Loucy (cell line): ENCODE measurements around the gene ACADVL.

Experiments used
- H2AFZ ChIP-seq: fragments of 200-600 bp; sonication (generic); 2 replicates; pipeline ENCODE4 v1.6.0; 2016; ENCODE audit warnings: antibody characterized with exemption, mild to moderate bottlenecking, low read length, moderate library complexity
- H3F3A ChIP-seq: fragments of 200-600 bp; 2 replicates; pipeline ENCODE4 v1.6.0; 2016; ENCODE audit warnings: antibody characterized with exemption, low read depth, mild to moderate bottlenecking
- H3K27me3 ChIP-seq: fragments of 200-600 bp; sonication (generic); 2 replicates; pipeline ENCODE4 v1.6.1; 2014; ENCODE audit warnings: low read length, mild to moderate bottlenecking; ENCODE audit not compliant: insufficient read depth, poor library complexity, severe bottlenecking
- H3K36me3 ChIP-seq: fragments of 200-600 bp; sonication (generic); 2 replicates; pipeline ENCODE4 v1.6.1; 2016; ENCODE audit warnings: low read length; ENCODE audit not compliant: insufficient read depth
- H3K4me1 ChIP-seq: fragments of 200-600 bp; sonication (generic); 2 replicates; pipeline ENCODE4 v1.5.1; 2014; ENCODE audit warnings: low read length, mild to moderate bottlenecking; ENCODE audit not compliant: insufficient read depth, poor library complexity, severe bottlenecking
- H3K4me2 ChIP-seq: fragments of 200-600 bp; sonication (generic); 2 replicates; pipeline ENCODE4 v1.6.0; 2014; ENCODE audit warnings: antibody characterized with exemption, low read length, low read depth, mild to moderate bottlenecking; ENCODE audit not compliant: poor library complexity, severe bottlenecking
- H3K4me3 ChIP-seq: fragments of 200-600 bp; sonication (generic); 2 replicates; pipeline ENCODE4 v1.5.1; 2014; ENCODE audit warnings: low read length, mild to moderate bottlenecking, mixed read lengths; ENCODE audit not compliant: poor library complexity, severe bottlenecking
- H3K79me2 ChIP-seq: fragments of 200-600 bp; sonication (generic); 2 replicates; pipeline ENCODE4 v1.6.1; 2014; ENCODE audit warnings: low read length; ENCODE audit not compliant: insufficient read depth
- H3K9ac ChIP-seq: fragments of 200-600 bp; sonication (generic); 2 replicates; pipeline ENCODE4 v1.6.0; 2014; ENCODE audit warnings: mild to moderate bottlenecking, low read depth, low read length, moderate library complexity; ENCODE audit not compliant: poor library complexity, severe bottlenecking
- H3K9me2 ChIP-seq: fragments of 200-600 bp; sonication (generic); replicated peaks from 2 replicates; pipeline ENCODE4 v1.6.1; 2016; ENCODE audit warnings: low read depth, low read length, mixed read lengths
- H3K9me3 ChIP-seq: fragments of 200-600 bp; sonication (generic); 2 replicates; pipeline ENCODE4 v1.6.1; 2014; ENCODE audit warnings: mild to moderate bottlenecking, antibody characterized with exemption, low read length, low read depth; ENCODE audit not compliant: insufficient read depth
- H4K20me1 ChIP-seq: fragments of 200-600 bp; sonication (generic); 2 replicates; pipeline ENCODE4 v1.6.0; 2014; ENCODE audit warnings: antibody characterized with exemption, low read length, mild to moderate bottlenecking; ENCODE audit not compliant: insufficient read depth, poor library complexity, severe bottlenecking
- EZH2phosphoT487 ChIP-seq: fragments of 200-600 bp; IDR thresholded peaks from 2 replicates; pipeline ENCODE4 v1.6.1; 2018; ENCODE audit warnings: antibody characterized with exemption, mild to moderate bottlenecking, moderate library complexity, borderline replicate concordance
- TF ChIP-seq, protein P1 (sequence below): fragments of 200-600 bp; sonication (generic); conservative IDR thresholded peaks from 2 replicates; pipeline ENCODE4 v1.5.1; 2014; ENCODE audit warnings: mild to moderate bottlenecking, antibody characterized with exemption, low read length

Gene ACADVL

GRCh38 chr17:7220593-7221277 lies 997 bp downstream of the ACADVL start:
- no peaks in the 10 kb centered on the region for H3K27me3 ChIP-seq
- peak overlapping the region; percentile 98 for H3K4me2 ChIP-seq
- no peaks in the 10 kb centered on the region for H3F3A ChIP-seq
- H4K20me1 ChIP-seq: peaks cover 13% of the 10 kb centered on the region
- H3K4me3 ChIP-seq: peak overlapping the region; percentile 86
- no peak overlapping the region for H2AFZ ChIP-seq
- H3K79me2 ChIP-seq: peaks cover 28% of the 10 kb centered on the region; the same call in 1 of the 2 replicates
- peaks cover 39% of the 10 kb centered on the region for H3K4me1 ChIP-seq
- H3K9me3 ChIP-seq: no peaks in the 10 kb centered on the region
- peaks cover 28% of the 10 kb centered on the region; the same call in 1 of the 2 replicates for H3K36me3 ChIP-seq
- no peaks in the 10 kb centered on the region for H3K9me2 ChIP-seq
- TF ChIP-seq EZH2phosphoT487: no peak
- TF ChIP-seq, protein P1, sequence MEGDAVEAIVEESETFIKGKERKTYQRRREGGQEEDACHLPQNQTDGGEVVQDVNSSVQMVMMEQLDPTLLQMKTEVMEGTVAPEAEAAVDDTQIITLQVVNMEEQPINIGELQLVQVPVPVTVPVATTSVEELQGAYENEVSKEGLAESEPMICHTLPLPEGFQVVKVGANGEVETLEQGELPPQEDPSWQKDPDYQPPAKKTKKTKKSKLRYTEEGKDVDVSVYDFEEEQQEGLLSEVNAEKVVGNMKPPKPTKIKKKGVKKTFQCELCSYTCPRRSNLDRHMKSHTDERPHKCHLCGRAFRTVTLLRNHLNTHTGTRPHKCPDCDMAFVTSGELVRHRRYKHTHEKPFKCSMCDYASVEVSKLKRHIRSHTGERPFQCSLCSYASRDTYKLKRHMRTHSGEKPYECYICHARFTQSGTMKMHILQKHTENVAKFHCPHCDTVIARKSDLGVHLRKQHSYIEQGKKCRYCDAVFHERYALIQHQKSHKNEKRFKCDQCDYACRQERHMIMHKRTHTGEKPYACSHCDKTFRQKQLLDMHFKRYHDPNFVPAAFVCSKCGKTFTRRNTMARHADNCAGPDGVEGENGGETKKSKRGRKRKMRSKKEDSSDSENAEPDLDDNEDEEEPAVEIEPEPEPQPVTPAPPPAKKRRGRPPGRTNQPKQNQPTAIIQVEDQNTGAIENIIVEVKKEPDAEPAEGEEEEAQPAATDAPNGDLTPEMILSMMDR: peak; percentile 80
- H3K9ac ChIP-seq: peak overlapping the region; percentile 85

DNA sequence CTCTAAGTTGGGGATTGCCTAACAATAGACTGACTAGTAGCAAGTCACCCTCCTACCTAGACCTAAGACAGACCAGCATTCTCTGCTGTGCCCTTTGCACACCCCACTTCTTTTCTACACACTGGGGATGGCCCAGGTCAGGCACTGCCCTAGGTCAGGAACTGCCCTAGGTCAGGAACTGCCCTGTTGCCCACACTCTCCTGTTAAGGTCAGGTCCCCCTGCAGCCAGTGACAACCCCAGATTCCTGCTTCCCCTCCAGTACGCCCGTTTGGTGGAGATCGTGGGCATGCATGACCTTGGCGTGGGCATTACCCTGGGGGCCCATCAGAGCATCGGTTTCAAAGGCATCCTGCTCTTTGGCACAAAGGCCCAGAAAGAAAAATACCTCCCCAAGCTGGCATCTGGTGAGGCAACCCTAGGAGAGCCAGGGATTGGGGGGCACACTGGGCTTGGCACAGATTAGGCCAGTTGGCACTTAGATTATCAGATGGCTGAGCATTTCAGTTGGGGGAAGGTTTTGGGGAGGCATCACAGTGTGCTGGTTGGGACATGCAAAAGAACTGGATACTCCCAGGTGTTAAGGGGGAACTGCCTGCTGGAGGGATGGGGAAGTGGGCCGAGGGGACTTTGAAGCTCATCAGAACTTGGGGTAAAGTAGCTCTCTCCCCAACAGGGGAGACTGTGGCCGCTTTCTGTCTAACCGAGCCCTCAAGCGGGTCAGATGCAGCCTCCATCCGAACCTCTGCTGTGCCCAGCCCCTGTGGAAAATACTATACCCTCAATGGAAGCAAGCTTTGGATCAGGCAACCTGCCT lies 1.7 kb downstream of the ACADVL start:
- H3K79me2 ChIP-seq: peaks cover 22% of the 10 kb centered on the region; the same call in 1 of the 2 replicates
- no peak for TF ChIP-seq EZH2phosphoT487
- TF ChIP-seq, protein P1: no peak
- no peaks in the 10 kb centered on the region for H3F3A ChIP-seq
- peaks cover 31% of the 10 kb centered on the region for H3K4me1 ChIP-seq
- no peak overlapping the region for H2AFZ ChIP-seq
- H3K9ac ChIP-seq: peak overlapping the region; percentile 85
- peak overlapping the region; percentile 86 for H3K4me3 ChIP-seq
- peaks cover 30% of the 10 kb centered on the region; the same call in 1 of the 2 replicates for H3K36me3 ChIP-seq
- no peaks in the 10 kb centered on the region for H3K9me2 ChIP-seq
- H3K9me3 ChIP-seq: no peaks in the 10 kb centered on the region
- H3K4me2 ChIP-seq: peak overlapping the region; percentile 98
- no peaks in the 10 kb centered on the region for H3K27me3 ChIP-seq
- peaks cover 13% of the 10 kb centered on the region for H4K20me1 ChIP-seq

GRCh38 chr17:7222093-7222971 lies 2.6 kb downstream of the ACADVL start:
- peaks cover 15% of the 10 kb centered on the region; the same call in 1 of the 2 replicates for H3K79me2 ChIP-seq
- no peak overlapping the region for H3K4me3 ChIP-seq
- H3F3A ChIP-seq: no peaks in the 10 kb centered on the region
- H3K9ac ChIP-seq: no peak overlapping the region
- H3K4me1 ChIP-seq: peaks cover 26% of the 10 kb centered on the region
- TF ChIP-seq, protein P1: no peak
- no peak for TF ChIP-seq EZH2phosphoT487
- H3K4me2 ChIP-seq: no peak overlapping the region
- no peaks in the 10 kb centered on the region for H3K9me2 ChIP-seq
- no peaks in the 10 kb centered on the region for H3K9me3 ChIP-seq
- peaks cover 38% of the 10 kb centered on the region; the same call in 1 of the 2 replicates for H3K36me3 ChIP-seq
- H2AFZ ChIP-seq: no peak overlapping the region
- H4K20me1 ChIP-seq: peaks cover 13% of the 10 kb centered on the region
- no peaks in the 10 kb centered on the region for H3K27me3 ChIP-seq
